ENCODE data around the gene STOML2.

Gene STOML2

GRCh38 chr9:35091536-35091935 is 11.4 kb downstream of the STOML2 start:
- DNase-seq (ENCODE audit: low spot score), result no peak
- no peak for TF ChIP-seq CTCF (IDR thresholded peaks at IDR 0.05; ENCODE audit: extremely low read depth, missing control alignments)

GRCh38 chr9:35089434-35089833 is 13.5 kb downstream of the STOML2 start:
- DNase-seq (ENCODE audit: low spot score), result no peak
- no peak for TF ChIP-seq CTCF (IDR thresholded peaks at IDR 0.05; ENCODE audit: extremely low read depth, missing control alignments)

GRCh38 chr9:35085078-35085477 is 17.9 kb downstream of the STOML2 start:
- no peak for DNase-seq (ENCODE audit: low spot score)
- no peak for TF ChIP-seq CTCF (IDR thresholded peaks at IDR 0.05; ENCODE audit: extremely low read depth, missing control alignments)

GRCh38 chr9:35079426-35080341 is 23.2 kb downstream of the STOML2 start, which contains the start of gene FANCG:
FANCG (minus strand) TSS chr9:35079942; CDS start chr9:35079524, 418 bp downstream.
- DNase-seq (ENCODE audit: low spot score), result peak; percentile 91
- no peak for TF ChIP-seq CTCF (IDR thresholded peaks at IDR 0.05; ENCODE audit: extremely low read depth, missing control alignments)

- no peak for TF ChIP-seq CTCF (IDR thresholded peaks at IDR 0.05; ENCODE audit: extremely low read depth, missing control alignments)
- DNase-seq (ENCODE audit: low spot score), result no peak
Observed at GRCh38 chr9:35079041-35079425, 23.9 kb downstream of the STOML2 start.

- DNase-seq (ENCODE audit: low spot score), result no peak
- TF ChIP-seq CTCF (IDR thresholded peaks at IDR 0.05; ENCODE audit: extremely low read depth, missing control alignments), result no peak
Observed at GRCh38 chr9:35078066-35078465, 24.9 kb downstream of the STOML2 start.

GRCh38 chr9:35076848-35077247 is 26.1 kb downstream of the STOML2 start:
- no peak for TF ChIP-seq CTCF (IDR thresholded peaks at IDR 0.05; ENCODE audit: extremely low read depth, missing control alignments)
- no peak for DNase-seq (ENCODE audit: low spot score)

Measured in GM20000 (cell line).